ENCODE measurements around the gene IMMP2L. TPM values are rescaled to one million over a fixed set of nuclear protein-coding genes. Genes with fewer than 3 reads are reported as not detected.

The IMMP2L gene
- total and polyA plus RNA-seq, 2 of the 4 experiments (the other 2 are of a cell fraction): 5.8 to 9.3 TPM

DNA sequence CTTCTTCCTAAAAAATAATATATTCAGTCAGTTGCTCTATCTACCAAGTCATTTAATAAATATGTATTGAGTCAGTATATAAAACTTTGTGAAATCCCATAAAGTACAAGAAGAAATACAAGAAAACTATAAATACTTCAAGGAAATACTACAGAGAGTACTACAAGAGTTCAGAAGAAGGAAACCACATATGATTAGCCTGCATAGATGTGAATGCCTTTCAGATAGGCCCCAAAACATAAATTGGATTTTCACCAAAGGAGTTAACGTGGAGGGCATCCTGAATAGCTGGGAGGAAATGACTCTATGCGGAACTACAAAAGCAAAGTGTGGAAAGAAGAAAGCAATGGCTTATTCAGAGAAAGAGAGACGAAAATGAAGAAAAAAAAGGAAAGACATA lies 351.3 kb downstream of the IMMP2L start:
- peak; percentile 35 for ATAC-seq (ENCODE audit: low read depth)
- Histone ChIP-seq H4K20me1 (ENCODE audit: insufficient read depth, low read length) (no peaks in the 10 kb centered on the region), H3K79me1 (ENCODE audit: low read depth in 1 of 2, low read length in 2 of 2) (no peaks in the 10 kb centered on the region), H3K14ac (replicated peaks; ENCODE audit: low read depth, low read length) (no peak overlapping the region), H3K23ac (ENCODE audit: low read depth, low read length) (no peak overlapping the region), H3K9me3 (ENCODE audit: control insufficient read depth, insufficient read depth, low read length) (no peaks in the 10 kb centered on the region), H3K56ac (ENCODE audit: extremely low read depth, insufficient read depth, low read length) (no peak overlapping the region), H3K4ac (ENCODE audit: low read depth, low read length) (no peak overlapping the region), H4K5ac (ENCODE audit: low read depth, low read length) (no peak overlapping the region), H2AK9ac (replicated peaks; ENCODE audit: low read depth, low read length, poor library complexity) (no peak overlapping the region), H2BK5ac (ENCODE audit: low read depth, low read length, poor library complexity, severe bottlenecking) (peak overlapping the region; percentile 5), H3K4me2 (ENCODE audit: low read depth, low read length) (no peak overlapping the region), H2AK5ac (ENCODE audit: low read depth, low read length) (no peak overlapping the region), H3K18ac (ENCODE audit: low read depth, low read length) (no peak overlapping the region), H3K9ac (ENCODE audit: low read depth, low read length) (no peak overlapping the region), H3K4me3 (ENCODE audit: insufficient read depth, low read depth, low read length) (no peak overlapping the region), H3K9me1 (ENCODE audit: insufficient read depth, low read length) (no peaks in the 10 kb centered on the region), H2BK20ac (ENCODE audit: low read depth, low read length) (no peak overlapping the region), H2BK120ac (ENCODE audit: low read depth, low read length) (no peak overlapping the region), H2BK15ac (ENCODE audit: low read depth, low read length) (no peak overlapping the region), H2AFZ (replicated peaks; ENCODE audit: low read length, poor library complexity) (no peak overlapping the region), H4K91ac (ENCODE audit: insufficient read depth, low read depth, low read length) (no peak overlapping the region), H3K4me1 (ENCODE audit: control insufficient read depth, insufficient read depth, low read length) (no peaks in the 10 kb centered on the region), H3K36me3 (ENCODE audit: control insufficient read depth, insufficient read depth, low read length) (no peaks in the 10 kb centered on the region), H3K27ac (ENCODE audit: insufficient read depth, low read length) (no peak overlapping the region), H3K27me3 (ENCODE audit: control insufficient read depth, insufficient read depth, low read length) (no peaks in the 10 kb centered on the region), H4K8ac (ENCODE audit: low read depth in 2 of 2, low read length in 2 of 2) (no peak overlapping the region)
- ChIA-PET POLR2A (ENCODE audit: unreplicated experiment) (no interaction called here), CTCF (no interaction called here)
- TF ChIP-seq, protein P1, sequence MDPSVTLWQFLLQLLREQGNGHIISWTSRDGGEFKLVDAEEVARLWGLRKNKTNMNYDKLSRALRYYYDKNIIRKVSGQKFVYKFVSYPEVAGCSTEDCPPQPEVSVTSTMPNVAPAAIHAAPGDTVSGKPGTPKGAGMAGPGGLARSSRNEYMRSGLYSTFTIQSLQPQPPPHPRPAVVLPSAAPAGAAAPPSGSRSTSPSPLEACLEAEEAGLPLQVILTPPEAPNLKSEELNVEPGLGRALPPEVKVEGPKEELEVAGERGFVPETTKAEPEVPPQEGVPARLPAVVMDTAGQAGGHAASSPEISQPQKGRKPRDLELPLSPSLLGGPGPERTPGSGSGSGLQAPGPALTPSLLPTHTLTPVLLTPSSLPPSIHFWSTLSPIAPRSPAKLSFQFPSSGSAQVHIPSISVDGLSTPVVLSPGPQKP (IDR thresholded peaks at IDR 0.05; ENCODE audit: borderline replicate concordance, low read depth, low read length): no peak
- TF ChIP-seq RFX5 (IDR thresholded peaks at IDR 0.05; ENCODE audit: low read depth, low read length) (no peak), POLR2A (IDR thresholded peaks at IDR 0.05; ENCODE audit: low read depth, low read length) (no peak), MAZ (IDR thresholded peaks at IDR 0.05; ENCODE audit: borderline replicate concordance, low read depth, low read length) (no peak), SMC3 (IDR thresholded peaks at IDR 0.05; ENCODE audit: low read depth, low read length) (no peak), RAD21 (IDR thresholded peaks at IDR 0.05; ENCODE audit: low read length) (no peak), MXI1 (IDR thresholded peaks at IDR 0.05; ENCODE audit: borderline replicate concordance, low read depth, low read length) (no peak)
- DNase-seq: peak; percentile 75
- in situ Hi-C loops (cut with MboI; ENCODE audit: low sequenced_read_pairs) (no loop called here), intact Hi-C loops (cut with micrococcal nuclease) (no loop called here), dilution Hi-C loops (cut with HindIII; ENCODE audit: low sequenced_read_pairs, unreplicated experiment) (no loop called here)
- WGBS, 2 experiments (ENCODE audit: extremely low coverage in 2 of 2, insufficient read length in 1 of 2): 60% methylated on average over 1 of the region's 3 CpGs; no CpG with 5 or more reads in 1 of the 2 experiments
- BruUV-seq (replicated peaks): no TSS peak
